Retinal pigment epithelial cell (primary cell): Measurements from ENCODE around the gene ZG16B.

Experiments
- DNase-seq: peaks from one replicate; pipeline ENCODE4 v3.0.0-alpha.2; 2010; ENCODE audit warnings: low read depth
- H3K4me3 ChIP-seq: 2 replicates; pipeline ENCODE4 v1.5.1; 2011; ENCODE audit warnings: mild to moderate bottlenecking, low read length, control low read depth, moderate library complexity
- CTCF ChIP-seq: conservative IDR thresholded peaks from 2 replicates; pipeline ENCODE4 v1.5.1; 2011; ENCODE audit warnings: low read depth, low read length, control low read depth, inconsistent platforms

The ZG16B gene

GRCh38 chr16:2825049-2825742 lies 4.9 kb upstream of the ZG16B start:
- no peak for TF ChIP-seq CTCF
- no peak overlapping the region for H3K4me3 ChIP-seq

GRCh38 chr16:2825906-2826305 lies 4.2 kb upstream of the ZG16B start:
- TF ChIP-seq CTCF, result no peak
- DNase-seq, result no peak
- no peak overlapping the region for H3K4me3 ChIP-seq

More at GRCh38 chr16:2825049-2825742, 4.9 kb upstream of the ZG16B start:
- DNase-seq, result no peak

GRCh38 chr16:2826591-2827373 lies 3.3 kb upstream of the ZG16B start:
- no peak for TF ChIP-seq CTCF
- H3K4me3 ChIP-seq, result no peak overlapping the region
- DNase-seq, result no peak

GRCh38 chr16:2827374-2827791 lies 2.7 kb upstream of the ZG16B start:
- H3K4me3 ChIP-seq, result no peak overlapping the region
- TF ChIP-seq CTCF, result no peak

GRCh38 chr16:2827831-2828520 lies 2.1 kb upstream of the ZG16B start:
- DNase-seq, result no peak
- no peak overlapping the region for H3K4me3 ChIP-seq
- TF ChIP-seq CTCF, result no peak

More at GRCh38 chr16:2827374-2827791, 2.7 kb upstream of the ZG16B start:
- no peak for DNase-seq

- no peak for TF ChIP-seq CTCF
- no peak overlapping the region for H3K4me3 ChIP-seq
- no peak for DNase-seq
Observed at GRCh38 chr16:2828521-2828840, 1.6 kb upstream of the ZG16B start.
